ENCODE measurements around the gene EP400.

The EP400 gene

DNA sequence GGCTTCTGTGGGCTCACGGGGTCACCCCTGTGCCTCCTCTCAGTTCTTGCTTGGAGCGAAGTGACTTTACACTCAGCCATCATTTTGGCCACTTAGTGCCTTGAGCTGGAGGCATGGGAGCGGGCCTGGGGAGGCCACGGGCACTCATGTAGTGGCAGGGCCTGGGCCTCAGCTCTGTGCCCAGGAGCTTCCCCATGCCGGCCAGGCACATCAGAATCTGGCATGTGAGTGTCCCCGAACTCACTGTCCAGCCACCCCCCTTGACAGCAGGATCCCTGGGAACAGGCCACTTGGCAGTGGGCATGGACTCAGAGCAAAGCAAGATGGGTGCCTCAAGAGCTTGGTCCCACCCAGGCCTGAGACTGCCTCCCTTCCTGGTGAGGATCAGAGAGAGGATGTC lies 164.9 kb downstream of the EP400 start:
- DNase-seq (ENCODE audit: low read depth in 1 of 2, low spot score in 1 of 2) = no peak

DNA sequence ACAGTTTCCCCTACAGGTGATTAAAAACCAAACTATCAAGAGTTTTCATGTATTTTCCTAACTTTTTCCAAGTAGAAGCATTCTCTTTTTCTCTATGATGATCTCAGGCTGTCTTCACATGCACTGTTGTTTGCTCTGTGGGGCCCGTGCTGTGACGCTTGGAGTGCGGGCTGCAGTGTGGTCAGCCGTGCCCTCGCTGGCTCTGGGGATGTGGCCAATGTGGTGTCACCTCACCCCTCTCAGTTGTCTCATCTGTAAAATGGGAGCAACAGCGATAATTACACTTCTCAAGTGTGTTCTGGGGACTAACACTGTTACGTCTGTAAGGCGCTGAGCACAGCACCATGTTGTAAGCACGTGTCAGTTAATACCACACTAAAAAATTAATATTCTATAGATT lies 165.8 kb downstream of the EP400 start:
- DNase-seq (ENCODE audit: low read depth in 1 of 2, low spot score in 1 of 2) = no peak

GRCh38 chr12:132116709-132117557 lies 167.2 kb downstream of the EP400 start:
- DNase-seq (ENCODE audit: low read depth in 1 of 2, low spot score in 1 of 2) = no peak

DNA sequence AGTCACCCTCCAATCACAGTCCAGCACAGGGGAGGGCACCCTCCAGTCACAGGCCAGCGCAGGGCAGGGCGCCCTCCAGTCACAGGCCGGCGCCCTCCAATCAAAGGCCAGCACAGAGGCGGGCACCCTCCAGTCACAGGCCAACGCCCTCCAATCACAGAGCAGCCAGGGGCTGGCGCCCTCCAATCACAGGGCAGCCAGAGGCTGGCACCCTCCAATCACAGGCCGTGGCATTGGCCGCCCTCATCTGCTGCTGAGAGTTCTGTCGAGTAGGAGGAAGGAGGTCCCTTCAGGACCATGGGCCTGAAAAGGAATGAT lies 167.8 kb downstream of the EP400 start:
- no peak for DNase-seq (ENCODE audit: low read depth in 1 of 2, low spot score in 1 of 2)

GRCh38 chr12:132118876-132119275 lies 169.1 kb downstream of the EP400 start:
- DNase-seq (ENCODE audit: low read depth in 1 of 2, low spot score in 1 of 2) = no peak

DNA sequence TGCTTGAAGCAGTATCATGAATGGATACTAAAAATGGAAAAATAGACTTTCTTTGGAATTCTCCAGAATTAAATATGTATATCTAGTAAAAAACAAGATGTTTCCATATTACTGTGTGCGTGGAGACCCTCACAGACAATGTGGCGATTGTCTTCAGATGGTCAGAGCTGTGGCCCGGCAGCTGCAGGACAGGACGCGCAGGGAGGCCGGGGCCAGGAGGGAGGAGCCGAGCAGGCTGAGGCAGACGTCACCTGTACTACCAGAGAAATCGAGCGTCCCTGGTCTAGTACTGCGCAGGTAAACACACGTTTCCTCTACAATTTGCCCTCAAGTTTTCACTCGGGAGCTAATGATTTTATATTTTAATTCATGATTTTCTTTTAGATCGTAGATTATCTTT lies 171.5 kb downstream of the EP400 start:
- DNase-seq (ENCODE audit: low read depth in 1 of 2, low spot score in 1 of 2) = no peak

GRCh38 chr12:132123970-132124765 lies 174.4 kb downstream of the EP400 start:
- DNase-seq (ENCODE audit: low read depth in 1 of 2, low spot score in 1 of 2) = no peak

DNA sequence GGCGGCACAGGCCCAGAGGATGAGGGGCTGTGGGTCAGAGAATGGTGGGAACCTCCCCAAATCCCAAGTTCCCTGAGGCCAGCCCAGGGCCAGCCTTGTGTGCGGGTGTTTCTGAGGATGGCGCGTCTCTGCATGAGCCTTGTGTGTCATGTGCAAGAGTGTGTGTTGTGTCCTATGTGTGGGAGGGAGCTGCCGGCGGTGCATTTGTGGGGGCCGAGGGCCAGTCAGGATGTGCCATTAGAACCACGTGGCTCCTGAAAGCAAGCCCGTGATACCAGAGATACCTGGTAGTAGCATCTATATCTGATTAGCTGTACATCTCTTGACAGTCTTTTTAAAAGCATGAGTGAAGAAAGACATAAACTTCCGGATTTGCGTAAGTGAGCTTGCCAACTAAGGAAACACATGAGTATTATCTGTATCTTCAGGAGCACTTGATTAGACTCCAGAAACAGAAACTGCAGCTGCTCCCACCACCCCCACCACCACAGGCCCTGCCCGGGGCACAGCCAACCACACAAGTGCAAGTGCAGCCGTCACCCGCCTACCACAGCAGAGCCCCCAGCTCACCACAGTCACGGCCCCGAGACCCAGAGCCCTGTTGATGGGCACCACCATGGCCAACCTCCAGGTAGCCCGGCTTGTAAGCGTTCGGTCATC lies 175.2 kb downstream of the EP400 start:
- DNase-seq (ENCODE audit: low read depth in 1 of 2, low spot score in 1 of 2) = no peak

DNA sequence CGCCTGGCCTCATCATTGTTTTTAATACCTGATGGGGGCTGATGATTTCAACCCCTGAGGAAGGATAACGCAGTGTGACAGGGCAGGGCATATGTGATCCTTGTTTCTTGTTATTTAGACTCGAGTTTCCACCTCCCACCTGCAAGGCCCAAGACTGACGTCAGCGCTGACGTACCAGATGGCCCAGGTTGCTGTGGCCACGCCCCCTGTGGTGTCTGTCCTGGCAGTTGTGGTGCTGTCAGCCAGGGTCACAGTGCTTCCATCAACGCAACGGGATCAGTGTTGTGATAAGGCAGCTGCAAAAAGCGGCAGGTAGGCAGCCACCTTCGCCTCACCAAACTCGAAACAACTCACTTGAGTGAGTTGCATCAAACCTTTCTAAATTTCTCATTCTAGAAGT lies 176.0 kb downstream of the EP400 start:
- no peak for DNase-seq (ENCODE audit: low read depth in 1 of 2, low spot score in 1 of 2)

DNA sequence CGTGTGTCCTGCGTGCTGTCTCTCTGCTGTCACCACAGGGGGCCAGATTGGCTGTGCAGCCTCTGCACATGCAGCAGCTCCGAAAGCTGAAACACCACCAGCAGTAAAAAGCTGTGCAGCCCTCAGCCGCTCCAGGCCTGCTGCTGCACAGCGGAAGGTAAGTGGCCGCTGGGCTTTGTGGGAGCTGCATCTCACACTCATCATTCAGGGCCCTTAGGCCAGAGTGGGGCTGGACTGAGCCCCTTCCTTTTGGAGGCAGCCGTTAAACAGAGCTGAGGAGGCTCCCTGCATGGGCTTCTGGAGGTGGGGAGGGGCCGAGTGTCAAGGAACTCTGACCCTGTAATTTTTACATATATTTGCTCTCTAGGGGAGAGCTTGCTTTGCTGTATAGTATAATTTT lies 177.3 kb downstream of the EP400 start:
- DNase-seq (ENCODE audit: low read depth in 1 of 2, low spot score in 1 of 2) = no peak

DNA sequence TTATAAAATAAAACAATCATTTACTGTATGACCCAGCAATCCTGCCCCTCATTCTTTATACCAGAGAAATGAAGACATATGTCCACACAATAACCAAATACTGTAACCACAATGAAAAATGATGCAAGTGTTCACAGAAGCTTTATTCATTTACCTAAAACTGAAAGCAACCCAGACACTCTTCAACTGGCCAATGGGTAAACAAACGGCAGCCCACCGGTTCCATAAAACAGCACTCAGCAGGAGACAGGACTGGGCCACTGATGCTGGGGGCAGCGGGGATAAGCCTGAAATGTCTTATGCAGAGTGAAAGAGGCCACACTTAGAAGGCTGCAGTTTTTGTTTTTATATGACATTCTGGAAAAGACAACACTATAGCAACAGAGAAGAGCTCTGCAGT lies 179.3 kb downstream of the EP400 start:
- DNase-seq (ENCODE audit: low read depth in 1 of 2, low spot score in 1 of 2) = no peak

GRCh38 chr12:132130690-132131089 lies 180.9 kb downstream of the EP400 start:
- DNase-seq (ENCODE audit: low read depth in 1 of 2, low spot score in 1 of 2) = no peak
